IPS DF 4.7 (cell line): ENCODE measurements around the gene TRPM3.
"Not testable (repeated sequence)": the region's sequence is repeated elsewhere in the genome, so short reads cannot be mapped to it uniquely, and the experiment has no call there.

Experiments used
- DNase-seq: peaks from one replicate; pipeline ENCODE4 v3.0.0-alpha.2; 2013; ENCODE audit warnings: low spot score; ENCODE audit errors: extremely low read depth

Gene TRPM3

GRCh38 chr9:71001780-71002386, 119.5 kb downstream of the TRPM3 start:
- peak; percentile 56 for DNase-seq

DNA sequence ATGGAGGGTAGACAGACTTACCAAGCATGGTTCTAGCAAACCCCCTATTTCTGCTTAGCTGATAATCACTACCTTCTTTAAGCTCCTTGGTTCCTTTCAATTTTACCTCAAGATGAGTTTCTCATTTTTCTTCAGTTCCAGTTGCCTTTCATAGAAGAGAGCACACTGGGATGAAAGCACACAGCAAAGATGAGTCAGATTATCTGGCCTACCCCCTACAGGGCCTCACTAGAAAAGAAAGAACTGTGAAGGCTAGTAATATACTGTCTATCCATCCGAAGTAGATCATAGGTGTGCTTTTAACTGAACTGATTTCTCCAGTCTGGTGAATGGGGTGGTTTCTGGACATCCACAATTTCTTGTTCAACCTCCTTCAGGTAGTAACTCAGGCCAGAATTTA, 122.5 kb downstream of the TRPM3 start:
- DNase-seq: no peak

- DNase-seq: no peak
Observed at GRCh38 chr9:70995511-70995910, 125.9 kb downstream of the TRPM3 start.

DNA sequence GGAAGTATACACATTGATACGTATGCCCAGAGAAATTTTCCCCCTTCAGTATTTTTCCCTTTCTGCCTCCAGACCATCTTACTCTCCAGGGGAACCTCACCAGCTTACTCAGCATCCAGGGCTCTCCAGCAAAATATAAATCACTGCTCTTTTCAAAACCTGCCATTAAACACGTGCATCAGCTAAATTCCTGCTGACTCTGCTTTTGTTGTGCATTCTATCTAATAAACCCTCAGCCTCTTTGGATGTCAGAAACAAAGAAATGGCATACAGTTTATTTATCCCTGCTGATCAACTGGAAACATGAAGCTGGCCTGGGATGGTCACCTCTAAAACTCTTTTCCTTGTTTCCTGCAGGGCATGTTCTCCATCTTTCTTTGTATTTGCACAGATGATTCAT, 126.8 kb downstream of the TRPM3 start:
- DNase-seq: no peak

DNA sequence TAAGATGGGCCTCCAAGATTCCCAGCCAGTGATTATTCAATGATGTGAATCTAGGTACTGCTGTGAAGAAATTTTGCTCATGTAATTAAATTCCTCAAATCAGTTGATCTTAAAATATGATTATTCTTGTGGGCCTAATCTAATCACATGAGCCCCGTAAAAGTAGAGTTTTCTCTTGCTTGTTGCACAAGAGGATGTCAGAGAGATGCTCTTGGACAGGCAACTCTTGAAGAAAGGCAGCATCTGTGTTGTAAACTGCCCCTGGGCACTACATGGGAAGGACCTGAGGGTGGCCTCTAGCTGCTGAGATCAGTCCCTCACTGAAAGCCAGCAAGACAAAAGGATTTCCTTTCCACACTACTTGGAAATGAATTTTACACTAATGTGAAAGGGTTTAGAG, 132.9 kb downstream of the TRPM3 start:
- DNase-seq: no peak

DNA sequence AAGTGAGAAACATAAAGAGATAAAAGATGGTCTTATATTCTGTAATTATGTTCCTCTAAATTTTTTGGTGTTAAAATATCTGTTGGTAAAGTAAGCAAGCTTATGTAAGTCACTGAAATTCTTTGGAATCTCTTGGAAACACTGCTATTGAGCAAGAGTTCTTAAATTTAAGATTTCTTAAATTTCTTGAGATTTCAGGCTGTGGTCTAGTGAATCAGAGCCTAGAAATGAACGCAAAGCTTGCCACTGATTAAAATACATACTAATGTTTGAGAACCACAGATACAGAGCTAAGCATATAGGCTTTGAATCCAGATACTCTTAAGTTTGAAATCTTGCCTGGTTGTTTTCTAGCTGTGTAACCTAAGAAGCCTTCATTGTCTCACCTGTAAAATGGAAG, 133.4 kb downstream of the TRPM3 start:
- DNase-seq: no peak

- DNase-seq: no peak
Observed at GRCh38 chr9:70986984-70987383, 134.4 kb downstream of the TRPM3 start.

DNA sequence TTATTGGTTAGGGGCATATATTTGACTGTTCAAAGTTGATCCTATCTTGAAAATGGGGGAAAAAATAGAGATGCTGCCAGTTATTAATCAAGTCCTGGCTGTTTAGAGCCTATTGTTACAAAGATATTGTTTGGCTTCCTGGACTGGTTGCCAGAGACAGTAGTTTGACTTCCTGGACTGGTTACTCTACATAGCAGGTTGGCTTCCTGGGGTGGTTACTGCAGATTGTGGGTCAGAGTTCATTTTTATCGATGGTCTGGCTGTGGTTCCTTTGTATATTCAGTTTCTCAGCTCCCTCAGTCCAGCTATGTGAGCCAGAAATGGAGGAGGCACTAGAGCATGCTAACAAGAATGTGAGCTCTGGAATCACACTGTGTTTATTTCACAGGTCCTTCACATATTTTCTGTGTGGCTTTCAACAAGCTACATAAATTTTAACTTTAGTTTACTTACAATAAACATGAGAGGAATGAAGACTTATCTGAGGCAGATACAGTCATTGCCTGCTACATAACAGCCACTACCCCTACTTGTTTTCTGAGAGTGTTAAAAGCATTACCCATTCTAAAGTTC, 137.6 kb downstream of the TRPM3 start:
- no peak for DNase-seq

- no peak for DNase-seq
Observed at GRCh38 chr9:70981312-70981711, 140.1 kb downstream of the TRPM3 start.

DNA sequence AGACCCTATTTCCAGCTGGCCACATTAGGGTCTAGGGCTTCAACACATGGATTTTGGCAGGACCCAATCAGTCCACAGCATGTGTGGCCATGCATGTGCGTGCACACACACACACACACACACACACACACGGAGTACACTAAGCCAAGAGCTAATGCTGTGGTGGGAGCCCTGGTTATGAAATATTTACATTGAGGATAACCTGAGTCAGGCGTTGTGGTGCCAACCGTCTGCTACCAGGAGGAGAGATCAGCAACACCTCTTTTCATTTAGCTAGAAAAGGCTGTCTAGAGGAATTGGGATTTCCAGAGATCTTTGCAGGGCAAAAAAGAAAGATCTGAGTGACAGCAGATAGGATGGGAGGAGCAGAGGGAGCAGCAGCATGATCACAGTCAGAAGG, 141.5 kb downstream of the TRPM3 start:
- DNase-seq: no peak

DNA sequence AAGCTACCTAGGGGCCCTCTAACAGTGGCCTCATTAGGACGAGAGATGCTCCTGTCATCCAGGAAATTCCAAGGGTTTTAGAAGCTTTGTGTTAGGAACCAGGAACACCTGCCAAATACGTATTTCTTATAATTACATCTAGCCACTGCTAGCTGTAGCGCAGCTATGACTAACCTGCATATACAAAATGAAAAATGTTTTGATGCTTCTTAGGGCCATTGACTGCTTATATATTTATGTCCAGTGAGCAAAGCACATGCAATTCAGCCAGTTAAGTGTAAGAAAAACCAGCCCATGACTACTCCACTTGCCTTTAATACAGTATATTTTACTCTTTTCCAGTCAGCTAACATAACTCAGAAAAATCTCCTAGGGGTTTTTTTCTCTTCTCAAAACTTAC, 143.3 kb downstream of the TRPM3 start:
- no peak for DNase-seq

DNA sequence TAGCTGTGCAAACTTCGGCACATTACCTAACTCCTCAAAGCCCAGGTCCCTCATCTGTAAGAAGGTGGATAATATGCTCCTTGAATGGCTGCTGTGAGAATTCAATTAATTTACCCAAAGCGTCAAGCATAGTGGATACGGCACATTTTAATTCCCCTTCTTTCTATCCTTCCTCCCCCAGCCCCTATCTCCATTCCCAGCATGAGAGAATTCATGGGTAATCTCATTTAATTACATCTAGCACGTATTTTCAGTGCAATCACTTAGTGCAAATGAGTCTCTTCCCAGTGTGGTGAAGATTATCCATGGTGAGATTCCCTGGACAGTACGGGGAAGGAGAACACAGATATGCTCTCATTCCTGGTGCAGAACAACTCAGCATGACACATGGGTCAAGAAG, 145.6 kb downstream of the TRPM3 start:
- DNase-seq: no peak

DNA sequence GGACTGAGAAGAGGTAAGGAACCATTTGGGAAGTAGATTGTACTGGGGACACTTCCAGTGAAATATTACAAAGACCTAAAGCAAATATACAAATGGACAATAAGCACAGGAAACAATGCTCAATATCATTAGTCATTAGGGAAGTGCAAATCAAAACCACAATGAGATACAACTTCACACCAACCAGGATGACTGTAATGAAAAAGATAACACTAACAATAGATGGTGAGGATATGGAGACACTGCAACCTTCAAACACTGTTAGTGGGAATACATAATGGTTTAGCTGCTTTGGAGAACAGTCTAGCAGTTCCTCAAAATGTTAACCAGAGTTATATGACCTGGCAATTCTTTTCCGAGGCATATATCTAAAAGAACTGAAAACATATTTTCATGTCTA, 149.7 kb downstream of the TRPM3 start:
- DNase-seq: no peak

DNA sequence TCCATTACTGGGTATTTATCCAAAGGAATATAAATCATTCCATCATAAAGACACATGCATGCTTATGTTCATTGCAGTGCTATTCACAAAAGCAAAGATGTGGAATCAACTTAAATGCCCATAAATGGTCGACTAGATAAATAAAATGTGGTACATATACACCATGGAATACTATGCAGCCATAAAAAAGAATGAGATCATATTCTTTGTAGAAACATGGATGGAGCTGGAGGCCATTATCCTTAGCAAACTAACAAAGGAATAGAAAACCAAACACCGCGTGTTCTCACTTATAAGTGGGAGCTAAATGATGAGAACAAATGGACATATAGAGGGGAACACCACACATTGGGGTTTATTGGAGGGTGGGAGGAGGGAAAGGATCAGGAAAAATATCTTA, 155.0 kb downstream of the TRPM3 start:
- DNase-seq: not testable (repeated sequence)

- DNase-seq: no peak
Observed at GRCh38 chr9:70964861-70965260, 156.6 kb downstream of the TRPM3 start.

DNA sequence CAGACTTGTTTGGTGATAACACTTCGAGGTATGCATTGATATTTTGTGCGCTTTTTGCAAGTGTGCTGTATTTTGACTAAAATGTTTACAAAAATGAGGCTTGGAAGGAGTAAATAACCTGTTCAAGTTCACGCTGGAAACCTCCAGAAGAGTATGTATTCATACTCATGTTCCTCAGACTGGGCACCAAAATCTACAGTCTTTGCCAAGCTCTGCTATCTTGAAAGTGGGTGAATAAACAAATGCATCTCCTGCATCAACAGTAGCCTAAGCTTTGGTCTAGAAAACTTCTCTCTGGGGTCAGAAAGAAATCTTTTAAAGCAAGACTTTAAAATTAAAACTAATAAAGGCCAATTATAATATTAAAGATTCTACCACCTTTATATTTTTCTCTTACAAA, 157.9 kb downstream of the TRPM3 start:
- DNase-seq: no peak

- no peak for DNase-seq
Observed at GRCh38 chr9:70962761-70963440, 158.5 kb downstream of the TRPM3 start.

DNA sequence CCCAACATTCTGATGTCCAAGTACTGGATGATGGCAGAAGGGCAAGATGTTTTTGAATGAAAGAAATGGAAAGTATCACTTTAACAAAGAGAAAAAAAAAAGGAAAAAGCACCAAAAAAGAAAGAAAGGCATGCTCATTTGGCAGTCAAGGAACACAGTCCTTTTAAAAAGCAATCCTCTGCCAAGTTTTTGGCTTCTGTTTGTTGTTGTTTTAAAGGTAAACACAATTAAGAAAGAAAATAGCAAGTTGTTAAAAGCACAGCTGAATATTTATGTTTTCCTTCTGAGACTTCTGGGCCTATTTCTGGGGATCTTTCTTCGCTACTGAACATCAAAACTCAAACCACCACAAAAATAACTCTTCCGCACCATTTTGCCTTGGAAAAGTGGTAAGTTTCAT, 162.1 kb downstream of the TRPM3 start:
- no peak for DNase-seq

DNA sequence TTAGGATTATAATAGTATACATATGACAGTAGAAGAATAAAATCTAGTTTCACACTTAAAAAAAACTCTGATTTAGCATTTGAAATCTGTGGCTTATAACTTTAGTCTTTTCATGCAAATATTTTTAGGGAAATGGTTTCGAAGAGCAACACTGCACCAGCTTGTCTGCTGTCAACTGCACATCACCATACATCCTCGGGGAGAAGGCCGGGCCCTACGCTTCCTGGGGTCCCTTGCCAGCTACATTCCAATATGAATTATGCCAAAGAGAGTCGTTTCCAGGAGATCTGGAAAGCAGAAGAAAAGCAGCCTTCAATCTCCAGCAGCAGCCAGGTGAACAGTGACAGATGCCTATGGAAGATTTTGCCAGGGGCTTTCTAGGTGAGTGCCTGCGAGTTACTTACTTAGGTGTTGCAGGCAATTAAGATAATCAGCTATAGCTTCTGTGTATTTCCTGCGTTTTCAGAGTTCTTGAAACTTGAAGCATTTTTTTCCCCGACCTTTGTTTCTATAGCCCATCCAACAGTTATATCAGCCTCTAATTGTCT, 166.8 kb downstream of the TRPM3 start:
- DNase-seq: no peak

DNA sequence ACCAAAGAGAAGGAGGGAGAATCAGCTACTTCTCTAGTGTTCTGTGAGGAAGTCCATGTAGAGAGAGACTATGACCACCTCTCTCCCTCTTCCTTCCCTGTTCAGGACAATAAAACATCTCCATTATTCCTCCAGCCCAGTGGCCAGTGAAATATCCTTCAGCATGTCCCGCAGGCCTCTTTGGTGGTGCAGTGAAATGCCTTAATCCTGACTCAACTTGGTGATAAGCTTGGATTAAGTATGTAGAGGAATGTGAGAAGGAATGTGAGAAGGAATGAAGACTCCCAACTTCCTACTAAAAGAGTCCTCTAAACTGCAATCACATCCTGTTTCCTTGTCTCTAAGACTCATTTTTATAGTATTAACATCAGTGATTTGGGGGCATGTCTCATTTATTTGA, 167.3 kb downstream of the TRPM3 start:
- DNase-seq: peak; percentile 38

DNA sequence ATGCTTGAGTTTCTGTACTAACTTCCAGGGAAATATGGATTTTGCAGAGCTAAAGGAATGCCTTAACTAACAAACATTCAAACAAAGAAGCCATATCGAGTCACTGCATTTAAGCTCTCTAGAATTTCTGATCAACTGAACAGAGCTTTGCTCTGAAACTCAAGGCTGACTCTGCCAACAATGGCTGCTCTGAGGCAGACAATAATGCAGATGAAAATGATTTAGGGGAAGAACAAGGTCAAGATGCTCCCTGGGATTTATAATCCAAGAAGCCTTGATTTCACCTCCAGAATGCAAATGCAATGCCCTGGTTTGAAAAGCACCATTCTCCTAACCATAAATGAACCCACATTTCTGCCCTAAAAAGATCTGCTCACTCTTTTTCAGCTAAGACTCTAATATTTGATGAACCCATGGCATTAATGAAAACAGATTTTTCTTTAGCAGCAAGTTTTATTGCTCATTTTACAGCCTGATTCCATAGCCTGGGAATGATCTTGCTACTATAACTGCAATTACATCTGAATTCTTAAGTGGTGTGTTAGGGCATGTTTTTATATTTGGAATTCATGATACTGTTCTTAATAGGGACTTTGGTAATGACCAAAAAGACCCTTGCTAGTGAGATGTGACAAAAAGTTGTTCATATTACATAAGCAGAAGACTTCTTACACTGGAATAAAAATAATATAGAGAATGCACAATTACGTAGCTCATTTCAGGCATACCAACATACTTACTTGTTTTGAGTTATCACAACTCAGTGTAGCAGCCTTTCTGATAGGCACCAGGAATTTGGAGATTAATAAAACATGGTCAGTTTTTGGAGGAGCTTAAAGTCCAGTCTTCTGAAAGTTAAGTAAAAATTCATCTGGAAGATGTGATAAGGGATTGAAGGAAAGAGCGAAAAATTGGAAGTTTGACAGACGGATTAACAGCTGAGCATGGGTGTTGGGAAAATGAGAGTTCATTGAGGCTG, 169.4 kb downstream of the TRPM3 start:
- no peak for DNase-seq

DNA sequence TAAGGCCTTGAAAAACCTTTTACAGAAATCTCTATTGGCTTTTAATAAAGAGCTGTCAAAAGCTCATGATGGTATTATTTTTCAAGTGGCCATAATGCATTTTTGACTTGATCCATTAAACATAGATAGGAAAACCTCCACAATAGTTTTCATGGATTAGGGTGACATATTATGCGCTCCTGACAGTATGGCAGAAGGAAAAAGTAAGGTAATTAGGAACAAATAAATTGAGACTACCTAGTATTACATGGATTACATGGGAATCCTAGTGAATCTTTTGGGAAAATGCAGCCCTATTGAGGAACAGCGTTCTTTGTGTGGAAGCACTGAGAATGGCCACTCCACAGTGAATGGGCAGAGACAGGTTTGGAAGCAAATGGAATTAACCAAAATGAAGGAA, 171.2 kb downstream of the TRPM3 start:
- DNase-seq: no peak
